Glutamatergic neuron (in vitro differentiated cells): ENCODE results near the gene HNRNPF. TPM values are rescaled to one million over a fixed set of nuclear protein-coding genes. Genes with fewer than 3 reads are reported as not detected.
A peak's percentile ranks its signal among the peaks of the same experiment; 100 is the strongest.

Source experiments
- DNase-seq: peaks from one replicate; pipeline ENCODE4 v3.0.0; 2022
- H3K27ac Mint-ChIP-seq: one replicate; pipeline ENCODE4 v1.8.0; 2020; ENCODE audit warnings: mild to moderate bottlenecking, mixed read lengths, inconsistent platforms; ENCODE audit not compliant: unreplicated experiment
- H3K27me3 Mint-ChIP-seq: one replicate; pipeline ENCODE4 v1.8.0; 2020; ENCODE audit warnings: mild to moderate bottlenecking, moderate library complexity, mixed read lengths, inconsistent platforms; ENCODE audit not compliant: unreplicated experiment
- H3K36me3 Mint-ChIP-seq: one replicate; pipeline ENCODE4 v1.8.0; 2020; ENCODE audit warnings: mild to moderate bottlenecking, mixed read lengths, inconsistent platforms; ENCODE audit not compliant: unreplicated experiment
- H3K4me1 Mint-ChIP-seq: one replicate; pipeline ENCODE4 v1.8.0; 2020; ENCODE audit warnings: mild to moderate bottlenecking, low read depth, mixed read lengths, inconsistent platforms; ENCODE audit not compliant: unreplicated experiment
- H3K4me3 Mint-ChIP-seq: one replicate; pipeline ENCODE4 v1.8.0; 2020; ENCODE audit warnings: mild to moderate bottlenecking, mixed read lengths, inconsistent platforms; ENCODE audit not compliant: unreplicated experiment
- H3K9me3 Mint-ChIP-seq: one replicate; pipeline ENCODE4 v1.8.0; 2020; ENCODE audit warnings: mild to moderate bottlenecking, moderate library complexity, mixed read lengths, inconsistent platforms; ENCODE audit not compliant: unreplicated experiment
- CTCF ChIP-seq: fragments of 200-600 bp; sonication (generic); IDR thresholded peaks from one replicate; pipeline ENCODE4 v1.5.0; 2021; ENCODE audit not compliant: partially characterized antibody, unreplicated experiment
- total RNA-seq: library from RNA; stranded (reverse); fragmentation: NEBNext Ultra II Directional; extraction: Animal tissue kit (Norgen Biotek cat#: 25700); gene quantifications from one replicate; pipeline ENCODE4 v1.2.1, GENCODE V29; 2021; ENCODE audit not compliant: unreplicated experiment

Gene HNRNPF
- total RNA-seq, 1 donor from 2014 or later = 99.7 TPM

DNA sequence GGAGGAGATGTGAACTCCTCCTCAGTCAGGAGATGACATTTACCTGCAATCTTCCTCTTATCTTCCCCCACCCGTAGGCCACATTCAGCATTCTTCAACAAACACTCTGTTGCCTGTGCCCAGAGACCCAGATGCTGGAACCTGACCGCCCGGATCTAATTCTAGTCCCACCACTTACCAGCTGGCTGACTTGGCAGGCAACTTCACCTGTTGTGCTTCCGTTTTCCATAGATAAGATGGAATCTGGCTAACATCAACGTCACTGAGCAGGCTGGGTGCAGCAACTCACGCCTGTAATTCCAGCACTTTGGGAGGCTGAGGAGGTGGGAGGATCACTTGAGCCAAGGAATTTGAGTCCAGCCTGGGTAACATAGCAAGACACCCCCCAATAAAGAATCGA is 58.8 kb downstream of the HNRNPF start:
- no peak overlapping the region for H3K4me3 Mint-ChIP-seq
- no peaks in the 10 kb centered on the region for H3K36me3 Mint-ChIP-seq
- peaks cover 3% of the 10 kb centered on the region for H3K4me1 Mint-ChIP-seq
- no peak overlapping the region for H3K27ac Mint-ChIP-seq
- no peaks in the 10 kb centered on the region for H3K27me3 Mint-ChIP-seq
- no peak for DNase-seq
- H3K9me3 Mint-ChIP-seq = no peaks in the 10 kb centered on the region
- TF ChIP-seq CTCF = no peak

DNA sequence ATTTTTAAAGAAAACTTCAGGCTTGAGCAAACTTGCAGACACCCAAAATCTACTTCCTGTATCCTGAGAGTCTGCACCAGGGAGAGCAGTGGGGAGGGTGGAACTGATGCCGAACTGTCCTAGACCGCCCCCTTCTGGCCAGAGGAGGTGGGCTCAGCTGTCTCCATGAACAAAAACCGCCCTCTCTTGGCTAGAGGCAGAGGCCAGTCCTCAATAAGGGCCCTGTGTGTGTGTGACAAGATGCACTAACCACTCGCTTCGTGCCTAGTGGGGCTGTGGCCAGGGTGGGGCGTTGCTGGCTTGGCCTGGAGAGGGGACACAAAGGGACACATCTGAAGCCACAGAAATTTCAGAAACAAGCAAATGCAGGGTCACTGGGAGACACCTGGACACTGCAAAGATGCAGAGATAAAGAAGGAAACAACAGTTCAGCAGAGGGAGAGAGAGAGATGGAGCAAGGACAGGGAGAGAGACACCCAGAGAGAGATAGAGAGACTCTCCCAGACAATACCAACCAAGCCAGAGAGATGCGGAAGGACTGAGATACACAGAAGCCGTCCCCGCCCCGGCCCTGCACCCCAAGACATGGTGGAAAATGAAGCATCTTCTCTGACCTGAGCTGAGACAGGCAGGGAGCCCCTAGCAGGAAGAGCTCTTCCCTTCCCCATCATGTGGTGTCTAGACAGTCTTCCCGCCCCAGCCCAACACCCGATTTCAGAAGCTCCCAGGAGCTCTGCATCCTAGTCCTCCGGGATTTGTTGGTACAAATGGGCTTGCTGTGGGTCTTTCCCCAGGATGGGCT is 60.3 kb downstream of the HNRNPF start:
- DNase-seq = peak; percentile 89
- peaks cover 3% of the 10 kb centered on the region for H3K4me1 Mint-ChIP-seq
- no peak overlapping the region for H3K4me3 Mint-ChIP-seq
- H3K27me3 Mint-ChIP-seq = no peaks in the 10 kb centered on the region
- peak overlapping the region; percentile 36 for H3K27ac Mint-ChIP-seq
- H3K9me3 Mint-ChIP-seq = no peaks in the 10 kb centered on the region
- TF ChIP-seq CTCF = peak; percentile 87
- no peaks in the 10 kb centered on the region for H3K36me3 Mint-ChIP-seq

DNA sequence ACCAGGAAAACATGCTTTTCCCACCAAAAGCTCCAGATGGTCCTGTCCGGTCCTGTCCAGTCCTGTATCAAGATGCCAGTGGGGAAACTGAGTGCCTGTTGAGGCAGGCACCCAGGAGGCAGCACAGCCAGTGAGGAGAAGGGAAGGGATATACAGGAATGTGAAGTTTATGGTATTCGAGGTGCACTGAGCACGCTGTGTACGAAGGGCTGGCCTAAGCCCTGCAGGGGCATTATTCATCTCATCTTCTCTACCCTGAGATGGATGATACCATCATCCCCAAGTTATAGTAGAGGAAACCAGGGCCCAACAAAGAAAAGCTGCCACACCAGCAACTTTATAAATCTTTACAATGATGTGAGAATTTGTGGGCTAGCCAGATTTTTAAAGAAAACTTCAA is 61.0 kb downstream of the HNRNPF start:
- H3K4me3 Mint-ChIP-seq = no peak overlapping the region
- DNase-seq = no peak
- no peak for TF ChIP-seq CTCF

DNA sequence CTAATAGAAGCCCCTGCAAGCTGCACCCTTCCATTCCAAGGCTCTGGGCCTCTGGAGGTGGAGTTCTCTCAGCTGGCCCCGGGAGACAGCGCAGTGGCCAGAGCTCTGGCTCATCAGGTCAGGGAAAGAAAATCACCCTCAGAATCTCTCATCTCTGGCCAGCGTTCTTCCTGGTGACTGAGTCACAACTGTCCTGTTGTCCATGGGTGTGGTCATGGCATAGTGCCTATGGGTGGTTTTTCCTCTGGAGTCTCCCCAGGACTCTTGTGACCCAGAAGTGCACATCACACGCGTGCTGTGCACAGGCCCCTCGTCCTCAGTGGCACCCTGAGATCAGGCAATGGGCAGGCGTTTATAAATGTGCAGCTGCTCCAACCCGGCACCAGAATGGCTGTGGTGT is 64.9 kb downstream of the HNRNPF start:
- H3K4me3 Mint-ChIP-seq = no peak overlapping the region
- H3K36me3 Mint-ChIP-seq = peaks cover 4% of the 10 kb centered on the region
- peaks cover 4% of the 10 kb centered on the region for H3K9me3 Mint-ChIP-seq
- H3K4me1 Mint-ChIP-seq = peaks cover 4% of the 10 kb centered on the region
- no peak for TF ChIP-seq CTCF
- H3K27ac Mint-ChIP-seq = no peak overlapping the region
- DNase-seq = no peak
- peaks cover 6% of the 10 kb centered on the region for H3K27me3 Mint-ChIP-seq

More for the DNA sequence above, 61.0 kb downstream of the HNRNPF start:
- H3K9me3 Mint-ChIP-seq = no peaks in the 10 kb centered on the region
- H3K36me3 Mint-ChIP-seq = no peaks in the 10 kb centered on the region
- no peaks in the 10 kb centered on the region for H3K27me3 Mint-ChIP-seq
- H3K4me1 Mint-ChIP-seq = peaks cover 4% of the 10 kb centered on the region
- no peak overlapping the region for H3K27ac Mint-ChIP-seq

GRCh38 chr10:43343126-43343525 is 65.9 kb downstream of the HNRNPF start:
- TF ChIP-seq CTCF = no peak
- H3K27me3 Mint-ChIP-seq = peaks cover 6% of the 10 kb centered on the region
- H3K36me3 Mint-ChIP-seq = peaks cover 4% of the 10 kb centered on the region
- peaks cover 5% of the 10 kb centered on the region for H3K9me3 Mint-ChIP-seq
- H3K4me1 Mint-ChIP-seq = peaks cover 1% of the 10 kb centered on the region
- no peak overlapping the region for H3K4me3 Mint-ChIP-seq
- H3K27ac Mint-ChIP-seq = no peak overlapping the region
- DNase-seq = no peak
